Activated naive CD8-positive, alpha-beta T cell treated with anti-CD3 and anti-CD28 coated beads, Interleukin-2, amount 10 ng/mL, durations not matched to agents 7 days and 5 days (primary cell): ENCODE measurements around the gene DAPK1. TPM values are rescaled to one million over a fixed set of nuclear protein-coding genes. Genes with fewer than 3 reads are reported as not detected.

Source experiments
- ATAC-seq: fragments of 150-1000 bp; cut with Tn5 transposase; one replicate; pipeline ENCODE4 v1.10.0; 2021; ENCODE audit warnings: low read depth, moderate library complexity
- POLR2A ChIA-PET: fragments of 350-600 bp; sonication (Branson Sonifier 250); formaldehyde crosslinking; loops from one replicate; lab custom pipeline; 2021; ENCODE audit warnings: antibody characterized with exemption; lab: Charles Lee
- DNase-seq: peaks from one replicate; pipeline ENCODE4 v3.0.0; 2021
- H3K27ac Mint-ChIP-seq: one replicate; pipeline ENCODE4 v1.8.0; 2022; ENCODE audit warnings: mild to moderate bottlenecking, mixed read lengths
- H3K27me3 Mint-ChIP-seq: one replicate; pipeline ENCODE4 v1.8.0; 2022; ENCODE audit warnings: mild to moderate bottlenecking, moderate library complexity, mixed read lengths
- H3K36me3 Mint-ChIP-seq: one replicate; pipeline ENCODE4 v1.8.0; 2021; ENCODE audit warnings: mild to moderate bottlenecking, mixed read lengths
- H3K4me1 Mint-ChIP-seq: one replicate; pipeline ENCODE4 v1.8.0; 2021; ENCODE audit warnings: mixed read lengths
- H3K4me3 Mint-ChIP-seq: one replicate; pipeline ENCODE4 v1.8.0; 2022; ENCODE audit warnings: mild to moderate bottlenecking, moderate library complexity, mixed read lengths
- H3K9me3 Mint-ChIP-seq: one replicate; pipeline ENCODE4 v1.8.0; 2021; ENCODE audit warnings: mixed read lengths
- total RNA-seq, 2 experiments: library from RNA; stranded (reverse); gene quantifications; one replicate each; pipeline ENCODE4 v1.2.3, GENCODE V29; 2021

DAPK1 gene
- total RNA-seq, 2 experiments from 2014 or later, result 1.2 to 1.3 TPM

DNA sequence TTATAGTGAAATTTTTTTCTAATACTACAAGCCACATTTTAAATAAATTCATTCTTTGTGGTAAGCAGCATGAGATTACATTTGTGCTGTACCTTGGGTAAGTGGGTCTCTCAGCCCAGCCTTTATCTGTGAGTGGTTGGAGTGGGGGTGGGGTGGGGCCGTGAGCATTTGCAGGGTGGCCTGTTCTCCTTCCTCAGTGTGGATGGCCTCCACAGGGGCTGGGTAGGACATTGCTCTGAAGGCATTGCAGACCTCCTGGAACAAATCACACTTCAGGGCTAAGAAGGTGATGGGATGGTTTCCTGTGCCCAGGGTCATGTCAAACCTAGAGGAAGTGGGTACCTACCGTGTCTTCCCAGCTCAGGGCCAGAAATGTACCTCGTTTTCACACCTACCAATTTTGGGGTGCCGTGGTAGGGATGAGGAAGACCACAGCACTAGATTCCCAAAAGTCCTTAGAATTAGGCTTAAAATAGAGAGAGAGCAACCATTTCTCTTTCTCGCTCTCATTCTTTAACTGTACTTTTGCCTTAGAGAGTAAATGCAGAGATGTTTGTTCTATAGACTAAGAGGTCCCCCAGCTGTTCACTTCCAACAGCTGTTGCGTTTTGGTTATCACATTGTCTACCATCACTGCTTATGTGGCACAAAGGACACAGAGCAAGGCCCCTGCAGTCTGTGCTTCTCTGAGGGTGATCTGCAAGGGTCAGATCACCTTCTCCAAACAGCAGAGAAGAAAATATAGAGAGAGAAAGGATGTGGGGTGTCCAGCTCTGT lies 144.9 kb downstream of the DAPK1 start:
- no peak overlapping the region for H3K4me3 Mint-ChIP-seq
- no peak overlapping the region for H3K27ac Mint-ChIP-seq

DNA sequence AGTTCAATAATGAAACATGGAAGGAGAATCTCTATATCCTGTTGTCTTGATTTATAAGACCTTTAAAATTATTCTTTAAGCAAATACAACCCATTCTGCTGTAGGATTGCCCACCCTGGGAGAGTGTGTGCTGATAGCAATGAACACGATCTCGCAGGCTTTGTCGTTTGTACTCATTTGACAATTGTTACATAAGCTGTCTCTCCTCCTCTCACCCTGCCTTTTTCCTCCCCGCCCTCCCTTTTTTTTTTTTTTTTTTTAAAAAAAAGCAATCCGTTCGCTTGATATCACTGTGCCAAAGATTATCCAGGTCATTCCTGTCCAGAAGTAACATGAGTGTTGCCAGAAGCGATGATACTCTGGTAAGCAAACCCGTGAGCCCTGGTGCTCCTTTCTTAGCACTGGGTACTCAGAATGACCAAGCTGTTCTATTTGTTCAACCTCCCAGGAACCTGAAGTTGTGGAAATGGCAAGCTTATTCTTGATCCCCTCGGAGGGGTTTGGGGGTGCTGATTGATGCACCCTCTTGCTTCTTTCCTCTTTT lies 145.5 kb downstream of the DAPK1 start:
- H3K4me1 Mint-ChIP-seq, result peaks cover 4% of the 10 kb centered on the region
- no peaks in the 10 kb centered on the region for H3K36me3 Mint-ChIP-seq
- ATAC-seq (no peak), DNase-seq (no peak)
- no peak overlapping the region for H3K27ac Mint-ChIP-seq
- H3K4me3 Mint-ChIP-seq, result no peak overlapping the region
- POLR2A ChIA-PET, result no interaction called here
- H3K27me3 Mint-ChIP-seq, result no peaks in the 10 kb centered on the region
- H3K9me3 Mint-ChIP-seq, result no peaks in the 10 kb centered on the region

More for the DNA sequence above, 144.9 kb downstream of the DAPK1 start:
- H3K36me3 Mint-ChIP-seq, result no peaks in the 10 kb centered on the region
- H3K27me3 Mint-ChIP-seq, result no peaks in the 10 kb centered on the region
- H3K4me1 Mint-ChIP-seq, result peaks cover 4% of the 10 kb centered on the region
- no peak for DNase-seq
- no peaks in the 10 kb centered on the region for H3K9me3 Mint-ChIP-seq
- POLR2A ChIA-PET, result no interaction called here
- ATAC-seq, result no peak

- H3K36me3 Mint-ChIP-seq, result no peaks in the 10 kb centered on the region
- ATAC-seq (no peak), DNase-seq (no peak)
- POLR2A ChIA-PET, result no interaction called here
- H3K9me3 Mint-ChIP-seq, result no peaks in the 10 kb centered on the region
- H3K4me3 Mint-ChIP-seq, result no peak overlapping the region
- no peak overlapping the region for H3K27ac Mint-ChIP-seq
- H3K4me1 Mint-ChIP-seq, result peaks cover 4% of the 10 kb centered on the region
- H3K27me3 Mint-ChIP-seq, result no peaks in the 10 kb centered on the region
Observed at GRCh38 chr9:87643778-87644570, 146.3 kb downstream of the DAPK1 start.

DNA sequence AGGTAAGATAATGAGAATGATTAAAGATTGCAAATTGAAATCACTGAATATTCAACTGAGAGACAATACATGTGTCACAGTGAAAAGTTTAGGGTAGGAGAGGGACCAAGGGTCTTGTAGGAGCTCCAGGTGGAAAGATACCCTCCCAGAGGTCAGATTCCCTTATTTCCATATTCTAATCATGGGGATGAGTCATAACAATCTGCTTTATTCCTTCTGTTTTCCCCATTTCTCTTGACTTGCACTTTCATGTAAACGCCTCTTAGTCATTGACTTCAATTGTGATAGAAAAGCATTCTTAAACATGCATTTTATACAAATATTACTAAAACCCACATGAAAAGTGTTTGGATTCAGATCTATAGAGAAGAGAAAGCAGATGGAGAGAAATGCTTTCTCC lies 147.0 kb downstream of the DAPK1 start:
- POLR2A ChIA-PET, result no interaction called here
- DNase-seq (no peak), ATAC-seq (no peak)
- H3K27me3 Mint-ChIP-seq, result no peaks in the 10 kb centered on the region
- H3K9me3 Mint-ChIP-seq, result no peaks in the 10 kb centered on the region
- H3K4me1 Mint-ChIP-seq, result peaks cover 4% of the 10 kb centered on the region
- no peak overlapping the region for H3K27ac Mint-ChIP-seq
- H3K36me3 Mint-ChIP-seq, result no peaks in the 10 kb centered on the region
- H3K4me3 Mint-ChIP-seq, result no peak overlapping the region

DNA sequence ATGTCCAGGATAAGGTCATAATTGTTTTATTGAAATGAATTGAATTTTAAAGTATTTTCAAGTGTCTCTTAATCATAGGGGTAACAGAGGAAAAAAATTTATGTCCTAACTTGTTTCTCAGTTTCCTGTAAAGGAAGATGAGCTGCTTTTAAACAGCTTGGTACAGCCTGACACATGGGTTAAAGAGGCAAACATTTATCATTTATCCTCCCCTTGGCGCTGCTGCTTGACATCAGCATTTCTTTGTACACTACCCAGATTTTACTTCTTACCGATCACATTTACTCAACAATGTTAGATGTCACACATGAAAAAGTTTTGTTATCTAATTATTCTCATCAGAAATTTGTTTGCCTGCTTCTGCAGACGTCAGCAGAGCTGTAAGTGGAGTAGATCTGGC lies 148.9 kb downstream of the DAPK1 start:
- no peak overlapping the region for H3K27ac Mint-ChIP-seq
- DNase-seq (no peak), ATAC-seq (no peak)
- H3K4me3 Mint-ChIP-seq, result no peak overlapping the region
- no peaks in the 10 kb centered on the region for H3K36me3 Mint-ChIP-seq
- H3K27me3 Mint-ChIP-seq, result no peaks in the 10 kb centered on the region
- POLR2A ChIA-PET, result no interaction called here
- H3K9me3 Mint-ChIP-seq, result no peaks in the 10 kb centered on the region
- H3K4me1 Mint-ChIP-seq, result peaks cover 4% of the 10 kb centered on the region

DNA sequence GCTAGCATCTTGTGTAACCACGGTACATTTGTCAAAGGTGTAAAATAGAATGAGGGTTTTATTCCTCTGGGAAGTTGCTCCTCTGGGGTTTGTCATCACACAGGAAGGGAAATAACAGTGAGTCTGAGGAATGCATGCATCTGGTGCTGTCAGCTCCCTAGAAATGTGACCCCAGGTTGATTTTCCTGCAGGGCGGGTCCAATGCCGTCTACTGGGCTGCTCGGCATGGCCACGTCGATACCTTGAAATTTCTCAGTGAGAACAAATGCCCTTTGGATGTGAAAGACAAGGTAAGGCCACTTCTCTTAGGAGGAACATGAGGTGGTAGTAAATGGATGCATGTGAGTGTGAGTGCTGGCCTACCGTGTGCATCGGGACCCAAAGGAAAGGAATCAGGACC lies 149.4 kb downstream of the DAPK1 start:
- POLR2A ChIA-PET, result no interaction called here
- Mint-ChIP-seq H3K27me3 (no peaks in the 10 kb centered on the region), H3K36me3 (no peaks in the 10 kb centered on the region), H3K9me3 (no peaks in the 10 kb centered on the region), H3K4me3 (no peak overlapping the region), H3K4me1 (no peaks in the 10 kb centered on the region), H3K27ac (no peak overlapping the region)
- DNase-seq (no peak), ATAC-seq (no peak)

DNA sequence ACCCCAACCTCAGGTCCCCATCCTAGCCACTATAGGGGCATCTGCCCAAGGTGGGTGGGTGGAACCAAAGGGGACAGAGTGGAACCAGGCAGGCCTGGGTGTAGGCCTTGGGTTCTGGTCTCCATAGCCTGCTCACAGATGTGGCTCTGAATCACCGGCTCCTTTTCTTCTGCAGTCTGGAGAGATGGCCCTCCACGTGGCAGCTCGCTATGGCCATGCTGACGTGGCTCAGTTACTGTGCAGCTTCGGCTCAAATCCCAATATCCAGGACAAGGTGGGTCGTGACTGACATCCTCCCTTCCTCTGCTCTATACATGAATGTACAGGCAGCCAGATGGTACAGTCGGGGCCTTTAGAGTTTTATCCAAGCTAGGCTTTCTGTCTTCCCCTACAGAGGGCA lies 150.9 kb downstream of the DAPK1 start:
- no peak for DNase-seq
- H3K4me1 Mint-ChIP-seq, result no peaks in the 10 kb centered on the region
- no peak for ATAC-seq
- no peak overlapping the region for H3K4me3 Mint-ChIP-seq
- H3K27me3 Mint-ChIP-seq, result no peaks in the 10 kb centered on the region
- H3K36me3 Mint-ChIP-seq, result no peaks in the 10 kb centered on the region
- H3K27ac Mint-ChIP-seq, result no peak overlapping the region
- POLR2A ChIA-PET, result no interaction called here
- no peaks in the 10 kb centered on the region for H3K9me3 Mint-ChIP-seq

DNA sequence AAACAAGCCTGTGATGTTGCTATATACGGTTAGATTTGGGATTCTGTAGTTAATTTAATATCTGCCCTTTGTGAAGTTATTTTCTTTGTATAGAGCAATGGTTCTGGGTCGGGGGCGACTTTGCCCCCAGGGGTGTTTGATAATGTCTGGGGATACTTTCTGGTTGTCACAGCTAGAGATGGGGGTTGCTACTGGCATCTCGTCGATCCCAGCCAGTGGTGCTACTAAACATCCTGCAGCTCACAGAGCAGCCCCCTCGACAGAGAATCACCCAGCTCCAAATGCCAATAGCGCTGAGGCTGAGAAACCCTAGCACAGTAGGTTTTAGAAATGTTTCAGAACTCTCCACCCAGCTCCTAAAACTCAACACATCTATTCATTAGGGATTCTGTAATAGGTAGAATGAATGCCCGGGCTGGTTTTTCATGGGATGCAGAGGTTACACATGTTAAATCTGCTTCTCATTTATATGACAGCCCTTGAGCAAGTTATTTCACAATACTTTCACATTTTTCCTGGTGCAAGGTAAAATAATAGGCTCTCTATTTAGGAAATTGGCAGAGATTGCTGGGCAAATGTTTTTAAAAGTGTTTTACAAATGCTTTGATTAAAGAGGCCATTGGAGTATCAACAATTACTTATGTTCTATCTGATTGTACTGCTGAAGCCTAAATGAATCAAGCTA lies 153.1 kb downstream of the DAPK1 start:
- Mint-ChIP-seq H3K27me3 (no peaks in the 10 kb centered on the region), H3K4me1 (no peaks in the 10 kb centered on the region), H3K27ac (no peak overlapping the region), H3K36me3 (no peaks in the 10 kb centered on the region), H3K4me3 (no peak overlapping the region), H3K9me3 (no peaks in the 10 kb centered on the region)
- ATAC-seq (no peak), DNase-seq (no peak)
- POLR2A ChIA-PET, result no interaction called here

GRCh38 chr9:87651431-87651830 lies 153.8 kb downstream of the DAPK1 start:
- POLR2A ChIA-PET, result no interaction called here
- ATAC-seq, result no peak

GRCh38 chr9:87653941-87654340 lies 156.3 kb downstream of the DAPK1 start:
- H3K4me3 Mint-ChIP-seq, result no peak overlapping the region
- peaks cover 2% of the 10 kb centered on the region for H3K27me3 Mint-ChIP-seq
- POLR2A ChIA-PET, result no interaction called here
- H3K9me3 Mint-ChIP-seq, result no peaks in the 10 kb centered on the region
- H3K27ac Mint-ChIP-seq, result no peak overlapping the region
- H3K4me1 Mint-ChIP-seq, result no peaks in the 10 kb centered on the region
- H3K36me3 Mint-ChIP-seq, result no peaks in the 10 kb centered on the region
- no peak for ATAC-seq
- DNase-seq, result no peak

More at GRCh38 chr9:87651431-87651830, 153.8 kb downstream of the DAPK1 start:
- H3K27me3 Mint-ChIP-seq, result no peaks in the 10 kb centered on the region
- H3K27ac Mint-ChIP-seq, result no peak overlapping the region
- H3K4me1 Mint-ChIP-seq, result no peaks in the 10 kb centered on the region
- H3K4me3 Mint-ChIP-seq, result no peak overlapping the region
- no peak for DNase-seq
- no peaks in the 10 kb centered on the region for H3K36me3 Mint-ChIP-seq
- no peaks in the 10 kb centered on the region for H3K9me3 Mint-ChIP-seq

DNA sequence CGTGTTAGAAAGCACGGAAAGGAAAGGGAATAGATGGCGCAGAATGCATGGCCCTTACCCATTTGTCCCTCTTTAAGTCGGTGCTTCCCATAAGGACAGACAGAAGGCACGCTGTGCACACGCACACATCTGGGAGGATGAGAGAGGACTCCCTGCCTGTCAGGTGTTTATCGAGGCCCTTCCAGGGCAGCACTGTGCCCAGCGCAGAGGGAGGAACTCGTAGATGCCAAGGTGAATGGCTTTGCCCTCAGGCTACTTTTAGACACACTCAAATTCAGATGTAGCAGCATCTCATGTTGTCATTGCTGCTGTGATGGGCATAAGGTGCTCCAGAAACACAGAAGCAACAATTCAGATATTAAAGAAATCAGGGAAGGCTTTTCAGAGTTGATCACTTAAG lies 158.1 kb downstream of the DAPK1 start:
- no peaks in the 10 kb centered on the region for H3K36me3 Mint-ChIP-seq
- ATAC-seq, result no peak
- H3K4me3 Mint-ChIP-seq, result no peak overlapping the region

GRCh38 chr9:87656485-87656884 lies 158.8 kb downstream of the DAPK1 start:
- H3K27me3 Mint-ChIP-seq, result peaks cover 2% of the 10 kb centered on the region

More for the DNA sequence above, 158.1 kb downstream of the DAPK1 start:
- no peak overlapping the region for H3K27ac Mint-ChIP-seq
- POLR2A ChIA-PET, result no interaction called here
- no peaks in the 10 kb centered on the region for H3K9me3 Mint-ChIP-seq
- peaks cover 2% of the 10 kb centered on the region for H3K27me3 Mint-ChIP-seq
- H3K4me1 Mint-ChIP-seq, result no peaks in the 10 kb centered on the region
- no peak for DNase-seq

GRCh38 chr9:87657190-87657589 lies 159.5 kb downstream of the DAPK1 start:
- DNase-seq (no peak), ATAC-seq (no peak)
- H3K36me3 Mint-ChIP-seq, result no peaks in the 10 kb centered on the region
- peak overlapping the region; percentile 50 for H3K27ac Mint-ChIP-seq
- no peaks in the 10 kb centered on the region for H3K9me3 Mint-ChIP-seq
- peaks cover 2% of the 10 kb centered on the region for H3K27me3 Mint-ChIP-seq
- POLR2A ChIA-PET, result no interaction called here
- H3K4me3 Mint-ChIP-seq, result no peak overlapping the region
- no peaks in the 10 kb centered on the region for H3K4me1 Mint-ChIP-seq

More at GRCh38 chr9:87656485-87656884, 158.8 kb downstream of the DAPK1 start:
- H3K9me3 Mint-ChIP-seq, result no peaks in the 10 kb centered on the region
- POLR2A ChIA-PET, result no interaction called here
- no peak overlapping the region for H3K4me3 Mint-ChIP-seq
- no peak for DNase-seq
- ATAC-seq, result no peak
- no peaks in the 10 kb centered on the region for H3K36me3 Mint-ChIP-seq
- H3K27ac Mint-ChIP-seq, result no peak overlapping the region
- no peaks in the 10 kb centered on the region for H3K4me1 Mint-ChIP-seq
